ENCODE data around the gene MIEF1. TPM values are rescaled to one million over a fixed set of nuclear protein-coding genes. Genes with fewer than 3 reads are reported as not detected.
A peak's percentile ranks its signal among the peaks of the same experiment; 100 is the strongest.

The MIEF1 gene
- total and polyA plus RNA-seq, 3 donors from 2014 or later = 60.6 to 120 (median 78.2) TPM

- DNase-seq = no peak
- H3K27me3 ChIP-seq = no peaks in the 10 kb centered on the region
- intact Hi-C loops (cut with DNase I; ENCODE audit: low total_unique reads) = loop anchor here (5.0 kb wide), 1 partner anchor 1553 kb away; no protein-coding TSS in a partner anchor
- H3K36me3 ChIP-seq (ENCODE audit: low read depth, missing control alignments) = no peaks in the 10 kb centered on the region
- H3K4me3 ChIP-seq = no peak overlapping the region
- TF ChIP-seq, protein P1, sequence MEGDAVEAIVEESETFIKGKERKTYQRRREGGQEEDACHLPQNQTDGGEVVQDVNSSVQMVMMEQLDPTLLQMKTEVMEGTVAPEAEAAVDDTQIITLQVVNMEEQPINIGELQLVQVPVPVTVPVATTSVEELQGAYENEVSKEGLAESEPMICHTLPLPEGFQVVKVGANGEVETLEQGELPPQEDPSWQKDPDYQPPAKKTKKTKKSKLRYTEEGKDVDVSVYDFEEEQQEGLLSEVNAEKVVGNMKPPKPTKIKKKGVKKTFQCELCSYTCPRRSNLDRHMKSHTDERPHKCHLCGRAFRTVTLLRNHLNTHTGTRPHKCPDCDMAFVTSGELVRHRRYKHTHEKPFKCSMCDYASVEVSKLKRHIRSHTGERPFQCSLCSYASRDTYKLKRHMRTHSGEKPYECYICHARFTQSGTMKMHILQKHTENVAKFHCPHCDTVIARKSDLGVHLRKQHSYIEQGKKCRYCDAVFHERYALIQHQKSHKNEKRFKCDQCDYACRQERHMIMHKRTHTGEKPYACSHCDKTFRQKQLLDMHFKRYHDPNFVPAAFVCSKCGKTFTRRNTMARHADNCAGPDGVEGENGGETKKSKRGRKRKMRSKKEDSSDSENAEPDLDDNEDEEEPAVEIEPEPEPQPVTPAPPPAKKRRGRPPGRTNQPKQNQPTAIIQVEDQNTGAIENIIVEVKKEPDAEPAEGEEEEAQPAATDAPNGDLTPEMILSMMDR (IDR thresholded peaks at IDR 0.05) = no peak
- TF ChIP-seq POLR2A (IDR thresholded peaks at IDR 0.05) = no peak
- H3K9me3 ChIP-seq = no peaks in the 10 kb centered on the region
- no peak overlapping the region for H3K27ac ChIP-seq
- 76 to 81% methylated on average over 11 of the region's 11 CpGs for WGBS, 2 donors
- peaks cover 30% of the 10 kb centered on the region for H3K4me1 ChIP-seq
Observed at GRCh38 chr22:39459681-39460080, 42.4 kb upstream of the MIEF1 start.

- DNase-seq = no peak
Observed at GRCh38 chr22:39462443-39463221, 39.5 kb upstream of the MIEF1 start.

DNA sequence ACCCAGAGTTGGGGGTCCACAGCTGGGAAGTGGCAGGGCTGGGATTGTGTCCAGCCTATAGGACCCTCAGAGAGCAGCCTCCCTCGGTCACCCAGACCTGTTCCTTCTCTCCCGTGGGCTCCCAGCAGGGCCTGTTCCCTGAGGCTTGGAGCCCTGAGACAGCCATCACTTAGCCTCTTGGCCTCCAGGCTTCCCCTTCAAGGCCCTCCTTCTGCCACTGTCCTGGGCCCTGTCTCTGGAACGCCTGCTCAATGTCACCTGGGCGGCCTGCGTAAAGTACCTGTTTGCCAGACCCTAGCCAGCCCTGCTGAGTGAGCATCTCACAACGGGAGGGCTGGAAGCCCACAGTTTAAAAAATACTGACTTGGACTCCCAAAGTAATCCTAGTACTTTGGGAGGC lies 38.8 kb upstream of the MIEF1 start:
- DNase-seq = no peak
- Histone ChIP-seq H3K9me3 (no peaks in the 10 kb centered on the region), H3K27ac (peak overlapping the region in 1 of 2 donors; percentile 36), H3K4me1 (peaks cover 47% of the 10 kb centered on the region), H3K4me3 (no peak overlapping the region), H3K36me3 (ENCODE audit: low read depth, missing control alignments) (no peaks in the 10 kb centered on the region), H3K27me3 (no peaks in the 10 kb centered on the region)
- TF ChIP-seq, protein P1 (IDR thresholded peaks at IDR 0.05) = no peak
- no peak for TF ChIP-seq POLR2A (IDR thresholded peaks at IDR 0.05)
- intact Hi-C loops (cut with DNase I; ENCODE audit: low total_unique reads) = loop anchor here (5.0 kb wide), 1 partner anchor 1549 kb away; no protein-coding TSS in a partner anchor
- WGBS, 2 donors = 86 to 95% methylated on average over 6 of the region's 6 CpGs

More at GRCh38 chr22:39462443-39463221, 39.5 kb upstream of the MIEF1 start:
- H3K27me3 ChIP-seq = no peaks in the 10 kb centered on the region
- 47 to 50% methylated on average over 11 to 13 of the region's 13 CpGs for WGBS, 2 donors
- H3K27ac ChIP-seq = peak overlapping the region in 1 of 2 donors; percentile 36
- intact Hi-C loops (cut with DNase I; ENCODE audit: low total_unique reads) = loop anchor here (5.0 kb wide), 1 partner anchor 1550 kb away; no protein-coding TSS in a partner anchor
- no peaks in the 10 kb centered on the region for H3K36me3 ChIP-seq (ENCODE audit: low read depth, missing control alignments)
- H3K4me1 ChIP-seq = peaks cover 51% of the 10 kb centered on the region
- H3K4me3 ChIP-seq = no peak overlapping the region
- no peak for TF ChIP-seq POLR2A (IDR thresholded peaks at IDR 0.05)
- TF ChIP-seq, protein P1 (IDR thresholded peaks at IDR 0.05) = no peak
- H3K9me3 ChIP-seq = no peaks in the 10 kb centered on the region

- 85 to 94% methylated on average over 9 to 10 of the region's 10 CpGs for WGBS, 2 donors
Observed at GRCh38 chr22:39463931-39464390, 38.1 kb upstream of the MIEF1 start.

More at GRCh38 chr22:39463931-39464390, 38.1 kb upstream of the MIEF1 start:
- no peak overlapping the region for H3K27ac ChIP-seq
- peaks cover 43% of the 10 kb centered on the region for H3K4me1 ChIP-seq
- H3K36me3 ChIP-seq (ENCODE audit: low read depth, missing control alignments) = no peaks in the 10 kb centered on the region
- no peak for DNase-seq
- no peaks in the 10 kb centered on the region for H3K9me3 ChIP-seq
- TF ChIP-seq POLR2A (IDR thresholded peaks at IDR 0.05) = no peak
- TF ChIP-seq, protein P1 (IDR thresholded peaks at IDR 0.05) = no peak
- intact Hi-C loops (cut with DNase I; ENCODE audit: low total_unique reads) = loop anchor here (5.0 kb wide), 1 partner anchor 1548 kb away; no protein-coding TSS in a partner anchor
- no peaks in the 10 kb centered on the region for H3K27me3 ChIP-seq
- H3K4me3 ChIP-seq = no peak overlapping the region
